ENCODE data around the gene NEDD4L.

NEDD4L gene

DNA sequence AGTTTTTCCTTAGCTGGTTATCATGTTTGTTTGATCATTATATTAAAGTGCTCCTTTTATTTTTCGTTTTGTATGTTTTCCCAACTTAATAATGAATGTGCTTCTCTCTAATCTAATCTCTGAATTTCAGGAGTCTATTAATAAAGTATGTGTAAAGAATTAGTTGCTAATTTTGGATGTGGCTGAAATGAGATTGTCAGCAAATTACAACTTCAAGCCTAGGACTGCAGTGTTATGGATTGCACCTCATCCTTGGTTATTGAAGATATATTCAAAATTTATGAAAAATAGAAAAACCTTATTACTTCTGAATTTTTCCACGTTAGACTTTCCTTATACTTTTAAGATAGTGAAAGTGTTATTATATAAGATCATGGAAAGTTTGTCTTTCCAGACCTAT is 227.7 kb downstream of the NEDD4L start:
- no peak for DNase-seq (ENCODE audit: low read depth)
- TF ChIP-seq, protein P1, sequence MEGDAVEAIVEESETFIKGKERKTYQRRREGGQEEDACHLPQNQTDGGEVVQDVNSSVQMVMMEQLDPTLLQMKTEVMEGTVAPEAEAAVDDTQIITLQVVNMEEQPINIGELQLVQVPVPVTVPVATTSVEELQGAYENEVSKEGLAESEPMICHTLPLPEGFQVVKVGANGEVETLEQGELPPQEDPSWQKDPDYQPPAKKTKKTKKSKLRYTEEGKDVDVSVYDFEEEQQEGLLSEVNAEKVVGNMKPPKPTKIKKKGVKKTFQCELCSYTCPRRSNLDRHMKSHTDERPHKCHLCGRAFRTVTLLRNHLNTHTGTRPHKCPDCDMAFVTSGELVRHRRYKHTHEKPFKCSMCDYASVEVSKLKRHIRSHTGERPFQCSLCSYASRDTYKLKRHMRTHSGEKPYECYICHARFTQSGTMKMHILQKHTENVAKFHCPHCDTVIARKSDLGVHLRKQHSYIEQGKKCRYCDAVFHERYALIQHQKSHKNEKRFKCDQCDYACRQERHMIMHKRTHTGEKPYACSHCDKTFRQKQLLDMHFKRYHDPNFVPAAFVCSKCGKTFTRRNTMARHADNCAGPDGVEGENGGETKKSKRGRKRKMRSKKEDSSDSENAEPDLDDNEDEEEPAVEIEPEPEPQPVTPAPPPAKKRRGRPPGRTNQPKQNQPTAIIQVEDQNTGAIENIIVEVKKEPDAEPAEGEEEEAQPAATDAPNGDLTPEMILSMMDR (IDR thresholded peaks at IDR 0.05; ENCODE audit: low read depth, low read length, missing control alignments): no peak
- no peak overlapping the region for H3K4me3 ChIP-seq (ENCODE audit: low read depth, low read length)
- in situ Hi-C loops (cut with HindIII; ENCODE audit: low sequenced_read_pairs): no loop called here

DNA sequence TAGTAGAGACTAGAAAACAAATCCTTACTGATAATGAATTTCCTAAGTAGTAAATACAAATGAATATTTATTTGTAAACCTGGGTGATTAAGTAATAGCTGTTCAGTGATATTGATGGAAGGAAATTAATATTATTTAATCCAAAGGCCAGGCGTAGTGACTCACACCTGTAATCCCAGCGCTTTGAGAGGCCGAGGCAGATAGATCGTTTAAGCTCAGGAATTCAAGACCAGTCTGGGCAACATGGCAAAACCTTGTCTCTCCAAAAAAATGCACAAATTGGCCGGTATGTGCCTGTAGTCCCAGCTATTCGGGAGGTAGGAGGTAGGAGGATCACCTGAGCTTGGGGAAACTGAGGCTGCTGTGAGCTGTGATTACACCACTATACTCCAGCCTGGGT is 228.2 kb downstream of the NEDD4L start:
- DNase-seq (ENCODE audit: low read depth): no peak
- in situ Hi-C loops (cut with HindIII; ENCODE audit: low sequenced_read_pairs): no loop called here

DNA sequence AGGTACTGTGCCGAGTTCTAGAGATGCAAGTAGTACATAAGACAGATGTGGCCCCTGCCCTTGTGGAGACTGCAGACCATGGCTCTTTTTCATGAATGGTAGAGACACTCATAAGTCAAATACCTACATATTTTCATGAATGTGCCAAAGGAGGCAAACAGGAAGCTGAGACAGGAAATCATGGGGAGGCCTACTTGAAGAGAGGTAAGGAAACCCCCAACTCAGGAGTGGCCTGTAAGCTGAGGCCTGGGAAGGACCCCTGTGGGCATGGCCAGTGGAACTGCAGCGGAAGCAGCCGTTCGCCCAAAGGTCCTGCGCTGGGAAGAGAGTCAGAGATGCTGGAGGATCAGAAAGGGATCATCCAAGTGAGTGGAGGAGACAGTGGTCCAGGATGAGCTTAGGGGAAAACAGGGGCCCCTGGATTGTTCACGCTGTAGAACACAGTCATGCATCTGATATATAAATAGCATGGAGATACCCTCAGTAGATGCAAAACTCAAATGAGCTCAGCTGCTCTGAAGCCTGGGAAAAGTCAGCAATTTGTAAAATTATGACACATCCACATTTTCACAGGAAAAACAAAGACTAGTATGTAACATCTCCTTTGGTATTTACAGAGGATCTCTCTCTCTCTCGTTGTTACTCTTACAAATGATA is 228.9 kb downstream of the NEDD4L start:
- in situ Hi-C loops (cut with HindIII; ENCODE audit: low sequenced_read_pairs): no loop called here
- DNase-seq (ENCODE audit: low read depth): no peak
- TF ChIP-seq, protein P1 (IDR thresholded peaks at IDR 0.05; ENCODE audit: low read depth, low read length, missing control alignments): no peak
- no peak overlapping the region for H3K4me3 ChIP-seq (ENCODE audit: low read depth, low read length)

More for the DNA sequence above, 228.2 kb downstream of the NEDD4L start:
- TF ChIP-seq, protein P1 (IDR thresholded peaks at IDR 0.05; ENCODE audit: low read depth, low read length, missing control alignments): no peak
- H3K4me3 ChIP-seq (ENCODE audit: low read depth, low read length): no peak overlapping the region

DNA sequence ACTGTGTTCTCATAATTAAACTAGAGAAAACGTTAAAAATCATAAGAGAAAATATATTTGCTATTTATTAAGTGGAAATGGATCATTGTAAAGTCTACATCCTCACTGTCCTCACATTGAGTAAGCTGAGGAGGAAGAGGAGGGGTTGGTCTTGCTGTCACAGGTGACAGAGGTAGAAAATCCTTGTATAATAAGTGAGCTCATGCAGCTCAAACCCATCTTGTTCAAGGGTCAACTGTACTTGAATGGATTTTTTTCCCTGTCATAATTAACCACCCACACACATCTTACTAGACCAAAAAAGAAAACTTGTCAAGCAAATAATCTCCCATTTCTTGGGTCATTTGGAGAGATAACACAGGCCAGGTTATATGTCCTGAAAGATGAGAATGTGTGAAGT is 231.2 kb downstream of the NEDD4L start:
- in situ Hi-C loops (cut with HindIII; ENCODE audit: low sequenced_read_pairs): no loop called here
- DNase-seq (ENCODE audit: low read depth): no peak
- H3K4me3 ChIP-seq (ENCODE audit: low read depth, low read length): no peak overlapping the region
- TF ChIP-seq, protein P1 (IDR thresholded peaks at IDR 0.05; ENCODE audit: low read depth, low read length, missing control alignments): no peak

- H3K4me3 ChIP-seq (ENCODE audit: low read depth, low read length): no peak overlapping the region
- TF ChIP-seq, protein P1 (IDR thresholded peaks at IDR 0.05; ENCODE audit: low read depth, low read length, missing control alignments): no peak
Observed at GRCh38 chr18:58276789-58277739, 233.0 kb downstream of the NEDD4L start.

GRCh38 chr18:58279504-58280175 is 235.6 kb downstream of the NEDD4L start:
- TF ChIP-seq, protein P1 (IDR thresholded peaks at IDR 0.05; ENCODE audit: low read depth, low read length, missing control alignments): no peak
- no peak for DNase-seq (ENCODE audit: low read depth)
- in situ Hi-C loops (cut with HindIII; ENCODE audit: low sequenced_read_pairs): no loop called here
- H3K4me3 ChIP-seq (ENCODE audit: low read depth, low read length): no peak overlapping the region

More at GRCh38 chr18:58276789-58277739, 233.0 kb downstream of the NEDD4L start:
- no peak for DNase-seq (ENCODE audit: low read depth)
- in situ Hi-C loops (cut with HindIII; ENCODE audit: low sequenced_read_pairs): no loop called here

Data from astrocyte of the cerebellum (primary cell).